HFFc6 (cell line): ENCODE data around the gene HEXA. TPM values are rescaled to one million over a fixed set of nuclear protein-coding genes. Genes with fewer than 3 reads are reported as not detected.
"Not testable (repeated sequence)": the region's sequence is repeated elsewhere in the genome, so short reads cannot be mapped to it uniquely, and the experiment has no call there.

Experiments
- DNase-seq: peaks from one replicate; pipeline ENCODE4 v3.0.0-alpha.2; 2018
- H3K27ac Mint-ChIP-seq: 2 replicates; pipeline ENCODE4 v1.8.0; 2020; ENCODE audit warnings: mild to moderate bottlenecking, mixed read lengths
- H3K27me3 Mint-ChIP-seq: 2 replicates; pipeline ENCODE4 v1.8.0; 2021; ENCODE audit warnings: mild to moderate bottlenecking, moderate library complexity, mixed read lengths; ENCODE audit not compliant: insufficient read depth
- H3K36me3 Mint-ChIP-seq: 2 replicates; pipeline ENCODE4 v1.8.0; 2021; ENCODE audit warnings: low read depth, mixed read lengths
- H3K4me1 Mint-ChIP-seq: 2 replicates; pipeline ENCODE4 v1.8.0; 2020; ENCODE audit warnings: low read depth, mixed read lengths
- H3K4me3 Mint-ChIP-seq: 2 replicates; pipeline ENCODE4 v1.8.0; 2020; ENCODE audit warnings: mild to moderate bottlenecking, moderate library complexity, mixed read lengths
- H3K9me3 Mint-ChIP-seq: 2 replicates; pipeline ENCODE4 v1.8.0; 2020; ENCODE audit warnings: mild to moderate bottlenecking, mixed read lengths
- long read RNA-seq: library from polyadenylated mRNA; unstranded; transcript quantifications from one replicate; pipeline ENCODE4 v2.0.0, GENCODE V29; 2019
- total RNA-seq, 6 experiments: library from RNA; stranded (reverse); fragmentation: NEBNext Ultra II Directional; extraction: Animal tissue kit (Norgen Biotek cat#: 25700); gene quantifications; 2 replicates in 1 of 6; 3 replicates in 5 of 6; pipeline ENCODE4 v1.2.3, GENCODE V29; 2021
- TF ChIP-seq, protein P1 (sequence below): fragments of 200-600 bp; sonication (generic); IDR thresholded peaks from 2 replicates; pipeline ENCODE4 v1.5.0; 2021; ENCODE audit warnings: antibody characterized with exemption, mild to moderate bottlenecking

HEXA gene
- total RNA-seq, result 10 to 100 TPM; 83.3 to 98.0 (median 88.3) TPM
- long read RNA-seq, full-length matches to known transcripts, result 86 of 101 reads
- long read RNA-seq, partial matches to known transcripts, result 4 of 101 reads
- long read RNA-seq, other reads (novel, unspliced or antisense), result 11 of 101 reads

DNA sequence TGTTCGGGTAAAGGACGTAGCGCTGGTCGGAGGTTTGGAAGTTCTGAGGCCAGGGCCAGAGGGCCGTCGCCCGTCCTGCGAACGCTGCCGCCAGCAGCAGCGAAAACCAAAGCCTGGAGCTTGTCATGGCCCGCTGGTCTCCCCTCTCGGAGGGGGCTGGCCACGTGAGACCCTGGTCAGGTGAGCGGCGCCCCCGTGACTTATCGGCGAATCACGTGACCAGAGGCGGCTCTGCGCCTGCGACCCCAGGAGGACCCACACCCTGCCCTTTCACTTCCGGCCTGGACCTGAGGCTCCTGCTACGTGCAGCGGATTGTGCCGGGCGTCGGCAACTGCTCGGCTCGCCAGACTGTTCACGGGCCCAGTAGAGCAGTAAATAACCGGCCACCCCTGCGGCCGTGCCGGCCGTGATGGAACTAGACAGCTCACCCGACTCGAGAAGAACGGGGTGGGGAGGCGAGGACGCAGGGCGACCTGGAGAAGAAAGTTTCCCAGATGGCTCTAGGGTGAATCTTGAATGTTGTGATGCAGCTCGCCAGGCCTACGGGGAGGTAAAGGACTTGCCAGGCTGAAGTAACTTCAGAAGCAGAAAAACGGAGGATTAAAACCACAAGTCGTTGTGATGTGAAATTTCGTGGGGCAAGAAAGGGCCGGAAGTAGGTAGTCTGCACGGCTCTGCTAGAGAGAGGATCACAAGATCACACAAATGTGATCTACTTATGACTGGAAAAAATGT is at the start of gene HEXA:
Gene HEXA, minus strand, starts transcription at position 169 of the 736 bp plus-strand sequence. Its CDS starts 42 bp downstream, at position 127.
- TF ChIP-seq, protein P1, sequence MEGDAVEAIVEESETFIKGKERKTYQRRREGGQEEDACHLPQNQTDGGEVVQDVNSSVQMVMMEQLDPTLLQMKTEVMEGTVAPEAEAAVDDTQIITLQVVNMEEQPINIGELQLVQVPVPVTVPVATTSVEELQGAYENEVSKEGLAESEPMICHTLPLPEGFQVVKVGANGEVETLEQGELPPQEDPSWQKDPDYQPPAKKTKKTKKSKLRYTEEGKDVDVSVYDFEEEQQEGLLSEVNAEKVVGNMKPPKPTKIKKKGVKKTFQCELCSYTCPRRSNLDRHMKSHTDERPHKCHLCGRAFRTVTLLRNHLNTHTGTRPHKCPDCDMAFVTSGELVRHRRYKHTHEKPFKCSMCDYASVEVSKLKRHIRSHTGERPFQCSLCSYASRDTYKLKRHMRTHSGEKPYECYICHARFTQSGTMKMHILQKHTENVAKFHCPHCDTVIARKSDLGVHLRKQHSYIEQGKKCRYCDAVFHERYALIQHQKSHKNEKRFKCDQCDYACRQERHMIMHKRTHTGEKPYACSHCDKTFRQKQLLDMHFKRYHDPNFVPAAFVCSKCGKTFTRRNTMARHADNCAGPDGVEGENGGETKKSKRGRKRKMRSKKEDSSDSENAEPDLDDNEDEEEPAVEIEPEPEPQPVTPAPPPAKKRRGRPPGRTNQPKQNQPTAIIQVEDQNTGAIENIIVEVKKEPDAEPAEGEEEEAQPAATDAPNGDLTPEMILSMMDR, result no peak
- Mint-ChIP-seq H3K27ac (peak within 1 kb of the TSS; percentile 95), H3K9me3 (no peaks in the 10 kb centered on the region), H3K4me1 (peaks cover 30% of the 10 kb centered on the region), H3K36me3 (no peaks in the 10 kb centered on the region), H3K4me3 (peak within 1 kb of the TSS; percentile 96), H3K27me3 (peaks cover 2% of the 10 kb centered on the region)
- peak; percentile 87 for DNase-seq

DNA sequence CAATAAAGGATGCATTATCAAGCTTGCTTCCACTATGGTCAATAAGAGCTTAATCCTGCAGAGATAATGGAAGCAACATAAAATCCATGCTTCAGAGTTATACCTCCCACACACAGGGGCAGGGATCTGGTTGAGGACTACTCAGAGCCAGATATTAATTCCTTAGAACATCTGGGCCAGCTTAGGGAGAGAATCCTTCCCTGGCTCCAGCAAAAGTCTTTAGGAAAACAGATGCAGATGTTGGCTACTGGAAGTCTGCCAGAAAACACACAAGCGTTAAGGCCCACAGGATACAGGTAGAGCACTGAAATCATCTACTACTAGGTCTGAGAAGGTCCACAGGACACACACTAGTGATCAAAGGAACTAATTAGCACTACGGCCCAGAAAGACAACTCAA is 47.4 kb upstream of the HEXA start:
- Mint-ChIP-seq H3K4me3 (no peak overlapping the region), H3K9me3 (peaks cover 20% of the 10 kb centered on the region), H3K4me1 (no peaks in the 10 kb centered on the region; the same call in 1 of the 2 replicates), H3K27ac (no peak overlapping the region), H3K27me3 (peaks cover 13% of the 10 kb centered on the region; the same call in 1 of the 2 replicates), H3K36me3 (peaks cover 15% of the 10 kb centered on the region)
- TF ChIP-seq, protein P1, result no peak
- DNase-seq, result no peak

DNA sequence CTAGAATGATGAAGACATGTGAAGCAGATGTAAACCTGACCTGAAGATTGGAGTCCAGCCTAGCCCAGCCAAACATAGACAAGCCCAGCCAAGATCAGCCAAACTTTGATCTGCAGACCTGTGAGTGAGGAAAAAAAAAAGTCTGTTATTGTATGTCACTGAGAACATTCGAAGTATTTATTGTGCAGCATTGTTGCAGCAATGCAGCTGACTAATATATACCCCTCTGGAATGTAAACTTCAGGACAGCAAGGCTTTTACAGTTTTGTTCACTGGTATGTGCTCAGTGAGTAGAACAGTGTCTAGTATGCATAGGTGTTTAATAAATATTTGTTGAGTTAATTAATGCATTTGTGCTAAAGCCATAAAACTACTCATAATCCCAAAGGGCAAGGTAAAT is 45.7 kb upstream of the HEXA start:
- H3K36me3 Mint-ChIP-seq, result peaks cover 10% of the 10 kb centered on the region
- no peaks in the 10 kb centered on the region; the same call in 1 of the 2 replicates for H3K4me1 Mint-ChIP-seq
- DNase-seq, result peak; percentile 2
- peaks cover 20% of the 10 kb centered on the region for H3K27me3 Mint-ChIP-seq
- peaks cover 13% of the 10 kb centered on the region for H3K9me3 Mint-ChIP-seq
- no peak overlapping the region for H3K4me3 Mint-ChIP-seq
- TF ChIP-seq, protein P1, result no peak
- H3K27ac Mint-ChIP-seq, result no peak overlapping the region

DNA sequence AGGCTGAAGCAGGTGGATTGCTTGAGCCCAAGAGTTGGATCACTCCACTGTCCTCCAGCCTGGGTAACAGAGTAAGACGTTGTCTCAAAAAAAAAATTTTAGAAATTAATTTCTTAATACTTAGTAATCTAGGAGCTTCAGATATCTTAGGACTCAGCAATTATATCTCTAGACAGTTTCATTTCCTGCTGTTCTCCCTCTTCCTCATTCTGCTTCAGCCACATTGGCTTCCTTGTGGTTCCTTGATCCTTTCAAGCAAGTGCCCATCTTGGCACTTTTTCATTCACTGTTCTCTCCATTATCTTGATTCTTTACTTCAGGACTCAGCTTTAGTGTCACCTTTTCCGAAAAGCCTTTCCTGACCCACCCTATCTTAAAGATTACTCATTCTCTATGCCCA is 44.8 kb upstream of the HEXA start:
- peaks cover 5% of the 10 kb centered on the region for H3K36me3 Mint-ChIP-seq
- TF ChIP-seq, protein P1, result no peak
- no peak overlapping the region for H3K4me3 Mint-ChIP-seq
- no peaks in the 10 kb centered on the region; the same call in 1 of the 2 replicates for H3K4me1 Mint-ChIP-seq
- peaks cover 12% of the 10 kb centered on the region for H3K9me3 Mint-ChIP-seq
- H3K27me3 Mint-ChIP-seq, result peaks cover 20% of the 10 kb centered on the region
- no peak for DNase-seq
- no peak overlapping the region for H3K27ac Mint-ChIP-seq

DNA sequence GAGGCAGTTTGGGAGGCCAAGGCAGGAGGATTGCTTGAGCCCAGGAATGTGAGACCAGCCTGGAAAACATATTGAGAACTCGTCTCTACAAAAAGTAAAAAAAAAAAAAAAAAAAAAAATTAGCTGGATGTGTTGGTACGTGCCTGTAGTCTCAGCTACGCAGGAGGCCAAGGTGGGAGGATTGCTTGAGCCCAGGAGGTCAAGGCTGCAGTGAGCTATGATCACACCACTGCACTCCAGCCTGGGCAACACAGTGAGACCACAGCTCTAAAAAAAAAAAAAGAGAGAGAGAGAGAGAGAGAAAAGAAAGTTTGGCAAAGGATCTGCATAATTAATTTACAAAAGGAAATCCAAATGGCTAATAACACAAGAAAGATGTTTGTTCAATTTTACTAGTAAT is 44.0 kb upstream of the HEXA start:
- not testable (repeated sequence) for H3K4me3 Mint-ChIP-seq, H3K9me3 Mint-ChIP-seq, H3K27ac Mint-ChIP-seq, H3K36me3 Mint-ChIP-seq, DNase-seq, H3K4me1 Mint-ChIP-seq
- peaks cover 20% of the 10 kb centered on the region for H3K27me3 Mint-ChIP-seq

DNA sequence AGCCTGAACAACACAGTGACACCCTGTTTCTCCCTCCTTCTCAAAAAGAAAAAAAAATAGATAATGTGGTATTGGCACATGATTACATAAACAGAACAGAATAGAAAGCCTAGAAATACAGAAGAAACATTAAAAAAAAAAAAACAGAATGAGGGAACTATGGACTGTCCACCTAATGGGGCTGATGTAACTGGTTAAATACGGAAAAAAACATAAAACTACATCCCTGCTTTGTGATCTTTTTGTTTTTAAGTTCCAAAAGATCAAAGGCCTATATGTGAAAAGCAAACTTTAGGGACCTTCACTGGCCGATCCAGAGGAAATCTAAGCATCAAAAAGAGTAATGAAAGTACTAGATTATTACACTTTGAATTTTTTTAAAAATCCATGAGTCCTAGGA is 39.5 kb upstream of the HEXA start:
- Mint-ChIP-seq H3K4me1 (no peaks in the 10 kb centered on the region), H3K9me3 (0 out of 2 replicates have a peak, but pooled peaks cover 4% of the 10 kb centered on the region), H3K27me3 (peaks cover 18% of the 10 kb centered on the region), H3K36me3 (no peaks in the 10 kb centered on the region), H3K27ac (no peak overlapping the region), H3K4me3 (no peak overlapping the region)
- TF ChIP-seq, protein P1, result no peak
- no peak for DNase-seq

DNA sequence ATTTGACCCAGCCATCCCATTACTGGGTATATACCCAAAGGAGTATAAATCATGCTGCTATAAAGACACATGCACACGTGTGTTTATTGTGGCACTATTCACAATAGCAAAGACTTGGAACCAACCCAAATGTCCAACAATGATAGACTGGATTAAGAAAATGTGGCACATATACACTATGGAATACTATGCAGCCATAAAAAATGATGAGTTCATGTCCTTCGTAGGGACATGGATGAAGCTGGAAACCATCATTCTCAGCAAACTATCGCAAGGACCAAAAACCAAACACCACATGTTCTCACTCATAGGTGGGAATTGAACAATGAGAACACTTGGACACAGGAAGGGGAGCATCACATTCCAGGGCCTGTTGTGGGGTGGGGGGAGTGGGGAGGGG is 37.5 kb upstream of the HEXA start:
- peaks cover 20% of the 10 kb centered on the region for H3K27me3 Mint-ChIP-seq
- not testable (repeated sequence) for H3K27ac Mint-ChIP-seq, H3K4me1 Mint-ChIP-seq, DNase-seq, H3K4me3 Mint-ChIP-seq, H3K36me3 Mint-ChIP-seq, H3K9me3 Mint-ChIP-seq
